Endothelial cell (in vitro differentiated cells): ENCODE data around the gene ANKRD23. TPM values are rescaled to one million over a fixed set of nuclear protein-coding genes. Genes with fewer than 3 reads are reported as not detected.

Experiments used
- DNase-seq: peaks from one replicate; pipeline ENCODE4 v3.0.0; 2021; ENCODE audit warnings: low spot score
- H3K27ac Mint-ChIP-seq: one replicate; pipeline ENCODE4 v1.8.0; 2021; ENCODE audit warnings: mixed read lengths, inconsistent platforms; ENCODE audit not compliant: unreplicated experiment
- H3K27me3 Mint-ChIP-seq: one replicate; pipeline ENCODE4 v1.8.0; 2021; ENCODE audit warnings: mild to moderate bottlenecking, moderate library complexity, mixed read lengths, inconsistent platforms; ENCODE audit not compliant: unreplicated experiment
- H3K36me3 Mint-ChIP-seq: one replicate; pipeline ENCODE4 v1.8.0; 2021; ENCODE audit warnings: mild to moderate bottlenecking, low read depth, mixed read lengths, inconsistent platforms; ENCODE audit not compliant: unreplicated experiment
- H3K4me1 Mint-ChIP-seq: one replicate; pipeline ENCODE4 v1.8.0; 2021; ENCODE audit warnings: mild to moderate bottlenecking, mixed read lengths, inconsistent platforms; ENCODE audit not compliant: unreplicated experiment
- H3K4me3 Mint-ChIP-seq: one replicate; pipeline ENCODE4 v1.8.0; 2021; ENCODE audit warnings: mild to moderate bottlenecking, mixed read lengths, inconsistent platforms; ENCODE audit not compliant: unreplicated experiment
- H3K9me3 Mint-ChIP-seq: one replicate; pipeline ENCODE4 v1.8.0; 2021; ENCODE audit warnings: mixed read lengths, inconsistent platforms; ENCODE audit not compliant: unreplicated experiment
- total RNA-seq: library from RNA; stranded (reverse); fragmentation: NEBNext Ultra II Directional; extraction: Animal tissue kit (Norgen Biotek cat#: 25700); gene quantifications from one replicate; pipeline ENCODE4 v1.2.1, GENCODE V29; 2021; ENCODE audit not compliant: unreplicated experiment
- TF ChIP-seq, protein P1 (sequence below): fragments of 200-600 bp; sonication (generic); IDR thresholded peaks from one replicate; pipeline ENCODE4 v1.5.0; 2021; ENCODE audit warnings: antibody characterized with exemption; ENCODE audit not compliant: unreplicated experiment

The ANKRD23 gene
- total RNA-seq, 1 donor from 2014 or later, result 4.7 TPM

DNA sequence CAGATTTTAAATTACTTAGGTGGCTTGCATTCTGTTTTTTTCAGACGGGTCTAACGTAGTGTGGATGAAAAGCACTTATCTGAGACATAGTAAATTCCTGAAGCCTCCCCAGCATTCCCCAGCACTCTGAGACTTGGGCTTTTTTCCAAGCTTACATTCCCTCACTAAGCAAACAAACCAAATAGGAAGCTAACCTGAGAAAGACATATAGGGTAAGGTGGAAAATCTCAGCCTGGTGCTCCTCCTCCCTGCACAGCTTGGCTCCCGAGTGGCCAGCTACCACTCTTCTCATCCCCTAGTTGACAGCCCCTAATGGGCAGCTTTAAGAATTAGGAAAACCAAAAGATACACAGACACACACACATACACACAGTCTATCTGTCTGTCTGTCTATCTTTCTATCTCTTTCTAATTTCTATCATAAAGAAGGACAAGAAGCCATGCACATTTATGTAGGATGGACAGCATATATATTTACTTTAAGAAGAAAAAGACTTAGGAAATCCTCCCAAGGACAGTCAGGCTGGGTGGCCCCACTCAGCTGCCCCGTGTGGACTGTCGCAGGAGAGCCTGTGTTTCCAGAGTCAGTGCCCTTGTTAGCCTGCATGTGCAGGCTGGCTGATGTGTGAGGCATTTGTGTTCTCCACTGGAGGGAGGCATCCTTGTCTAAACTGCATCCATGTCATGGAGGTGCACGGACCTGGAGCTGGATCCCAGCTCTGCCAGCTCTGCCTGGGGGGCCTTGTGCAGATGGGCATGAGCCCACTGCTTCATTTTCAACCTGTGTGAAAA lies 19.5 kb downstream of the ANKRD23 start:
- TF ChIP-seq, protein P1, sequence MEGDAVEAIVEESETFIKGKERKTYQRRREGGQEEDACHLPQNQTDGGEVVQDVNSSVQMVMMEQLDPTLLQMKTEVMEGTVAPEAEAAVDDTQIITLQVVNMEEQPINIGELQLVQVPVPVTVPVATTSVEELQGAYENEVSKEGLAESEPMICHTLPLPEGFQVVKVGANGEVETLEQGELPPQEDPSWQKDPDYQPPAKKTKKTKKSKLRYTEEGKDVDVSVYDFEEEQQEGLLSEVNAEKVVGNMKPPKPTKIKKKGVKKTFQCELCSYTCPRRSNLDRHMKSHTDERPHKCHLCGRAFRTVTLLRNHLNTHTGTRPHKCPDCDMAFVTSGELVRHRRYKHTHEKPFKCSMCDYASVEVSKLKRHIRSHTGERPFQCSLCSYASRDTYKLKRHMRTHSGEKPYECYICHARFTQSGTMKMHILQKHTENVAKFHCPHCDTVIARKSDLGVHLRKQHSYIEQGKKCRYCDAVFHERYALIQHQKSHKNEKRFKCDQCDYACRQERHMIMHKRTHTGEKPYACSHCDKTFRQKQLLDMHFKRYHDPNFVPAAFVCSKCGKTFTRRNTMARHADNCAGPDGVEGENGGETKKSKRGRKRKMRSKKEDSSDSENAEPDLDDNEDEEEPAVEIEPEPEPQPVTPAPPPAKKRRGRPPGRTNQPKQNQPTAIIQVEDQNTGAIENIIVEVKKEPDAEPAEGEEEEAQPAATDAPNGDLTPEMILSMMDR, result no peak
- peaks cover 8% of the 10 kb centered on the region for H3K4me1 Mint-ChIP-seq
- no peaks in the 10 kb centered on the region for H3K9me3 Mint-ChIP-seq
- H3K4me3 Mint-ChIP-seq, result no peak overlapping the region
- H3K27me3 Mint-ChIP-seq, result peaks cover 5% of the 10 kb centered on the region
- H3K36me3 Mint-ChIP-seq, result peaks cover 10% of the 10 kb centered on the region
- H3K27ac Mint-ChIP-seq, result no peak overlapping the region
- DNase-seq, result no peak

DNA sequence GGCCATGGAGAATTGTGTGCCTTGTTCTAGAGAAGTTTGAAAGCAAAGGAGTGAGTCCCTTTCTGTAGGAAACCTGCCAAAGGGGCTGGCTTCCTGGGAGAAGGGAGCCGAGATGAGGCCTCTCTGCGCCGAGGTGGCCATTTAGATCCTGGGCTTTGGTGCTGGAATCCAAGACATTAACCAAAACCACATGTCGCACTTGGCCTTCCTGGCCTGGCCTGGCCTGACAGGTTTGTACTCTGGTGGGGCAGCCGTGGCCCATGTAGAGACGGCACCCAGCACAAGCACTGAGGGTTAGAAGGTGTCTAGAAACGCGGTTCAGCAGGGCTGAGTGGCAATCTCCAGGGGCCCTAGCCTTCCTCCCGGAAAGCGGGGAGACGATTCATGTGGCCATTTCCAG lies 20.6 kb downstream of the ANKRD23 start:
- no peak overlapping the region for H3K4me3 Mint-ChIP-seq

DNA sequence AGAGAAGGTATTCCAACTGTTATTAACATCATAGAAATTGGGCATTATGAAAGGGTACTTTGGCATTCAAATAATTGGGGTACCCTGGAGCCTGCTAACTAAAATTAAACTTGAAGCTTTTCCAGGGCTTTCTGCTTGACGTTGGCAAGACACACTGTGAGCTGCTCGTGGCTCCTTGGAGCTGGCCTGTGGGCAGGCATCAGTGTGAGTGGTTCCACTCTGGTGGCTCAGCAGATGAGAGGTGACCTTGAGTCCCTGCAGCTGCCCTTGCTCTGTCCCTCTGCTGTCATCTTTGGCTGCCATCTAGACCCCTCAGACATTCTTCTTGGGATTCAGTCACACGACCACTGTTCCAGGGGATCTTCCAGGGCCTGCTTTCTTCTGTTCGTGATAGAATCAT lies 21.0 kb downstream of the ANKRD23 start:
- TF ChIP-seq, protein P1, result no peak
- no peak for DNase-seq
- H3K9me3 Mint-ChIP-seq, result no peaks in the 10 kb centered on the region
- no peak overlapping the region for H3K4me3 Mint-ChIP-seq
- H3K27ac Mint-ChIP-seq, result no peak overlapping the region
- no peaks in the 10 kb centered on the region for H3K36me3 Mint-ChIP-seq
- H3K4me1 Mint-ChIP-seq, result peaks cover 13% of the 10 kb centered on the region
- H3K27me3 Mint-ChIP-seq, result peaks cover 10% of the 10 kb centered on the region

More for the DNA sequence above, 20.6 kb downstream of the ANKRD23 start:
- peaks cover 10% of the 10 kb centered on the region for H3K27me3 Mint-ChIP-seq
- H3K9me3 Mint-ChIP-seq, result no peaks in the 10 kb centered on the region
- DNase-seq, result no peak
- peaks cover 12% of the 10 kb centered on the region for H3K4me1 Mint-ChIP-seq
- no peak overlapping the region for H3K27ac Mint-ChIP-seq
- peaks cover 3% of the 10 kb centered on the region for H3K36me3 Mint-ChIP-seq
- TF ChIP-seq, protein P1, result no peak

DNA sequence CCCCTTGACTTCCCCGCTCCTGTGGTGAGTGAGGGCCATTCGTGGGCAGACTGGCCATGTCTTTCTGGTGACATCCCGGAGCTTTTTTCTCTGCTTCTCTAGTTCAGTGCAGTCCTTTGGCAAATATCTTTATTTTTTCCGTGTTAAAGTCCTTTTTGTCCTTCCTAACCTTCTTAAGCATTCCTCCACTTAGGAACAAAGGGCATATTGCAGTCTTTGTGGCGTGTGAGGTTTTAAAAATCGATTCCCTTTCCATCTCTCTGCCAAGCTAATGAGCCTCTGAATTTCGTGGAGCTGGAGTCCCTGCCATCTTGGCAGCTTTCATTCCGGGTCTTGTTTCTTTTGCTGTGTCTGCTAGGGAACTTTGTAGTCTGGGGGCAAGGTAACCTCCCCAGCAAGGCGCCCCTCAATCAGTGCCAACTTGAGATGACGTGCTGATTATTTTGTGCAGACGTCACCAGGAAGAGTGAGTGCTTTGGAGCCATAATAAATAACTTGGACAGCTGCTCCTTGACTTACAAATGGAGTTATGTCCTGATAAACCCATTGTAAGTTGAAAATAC lies 22.6 kb downstream of the ANKRD23 start:
- H3K9me3 Mint-ChIP-seq, result no peaks in the 10 kb centered on the region
- DNase-seq, result no peak
- H3K27me3 Mint-ChIP-seq, result peaks cover 10% of the 10 kb centered on the region
- H3K36me3 Mint-ChIP-seq, result no peaks in the 10 kb centered on the region
- TF ChIP-seq, protein P1, result no peak
- peaks cover 20% of the 10 kb centered on the region for H3K4me1 Mint-ChIP-seq
- H3K4me3 Mint-ChIP-seq, result no peak overlapping the region
- H3K27ac Mint-ChIP-seq, result no peak overlapping the region

DNA sequence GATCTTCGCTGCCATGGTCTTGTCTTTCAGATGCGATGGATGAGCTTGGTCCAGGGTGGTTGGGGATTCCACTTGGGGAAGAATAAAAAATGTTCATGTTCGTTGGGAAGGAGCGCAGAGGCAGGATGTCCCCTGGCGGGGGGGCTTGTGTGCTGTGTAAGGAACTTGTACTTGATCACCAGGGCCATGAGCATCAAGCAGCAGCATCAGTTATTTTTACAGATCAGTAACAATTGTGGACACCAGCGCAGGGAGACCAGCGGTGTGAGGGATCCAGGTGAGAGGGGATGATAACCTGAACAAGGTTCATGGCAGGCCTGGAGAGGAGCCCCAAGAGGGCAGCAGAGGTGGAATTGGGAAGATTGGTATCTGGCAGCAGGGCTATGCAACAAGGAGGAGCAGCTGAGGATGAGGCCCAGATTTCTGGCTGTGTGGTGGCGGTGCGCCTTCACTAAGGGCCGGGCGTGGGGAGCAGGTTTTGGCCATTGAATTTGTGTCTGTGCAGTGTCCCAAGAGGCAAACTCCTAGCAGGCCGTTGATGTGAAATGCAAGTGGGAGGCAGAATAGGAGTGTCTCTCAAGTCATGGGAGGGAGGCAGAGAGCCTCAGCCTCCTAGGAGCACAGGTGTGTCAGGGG lies 23.8 kb downstream of the ANKRD23 start:
- TF ChIP-seq, protein P1, result no peak
- H3K4me3 Mint-ChIP-seq, result no peak overlapping the region
- no peak overlapping the region for H3K27ac Mint-ChIP-seq
- peaks cover 20% of the 10 kb centered on the region for H3K4me1 Mint-ChIP-seq
- no peaks in the 10 kb centered on the region for H3K36me3 Mint-ChIP-seq
- no peaks in the 10 kb centered on the region for H3K9me3 Mint-ChIP-seq
- no peak for DNase-seq
- peaks cover 10% of the 10 kb centered on the region for H3K27me3 Mint-ChIP-seq
